Stimulated activated CD8-positive, alpha-beta memory T cell treated with anti-CD3 and anti-CD28 coated beads, Interleukin-15, amount 100 ng/mL, for 48 hours (primary cell): Measurements from ENCODE around the gene PNKD.
A peak's percentile ranks its signal among the peaks of the same experiment; 100 is the strongest.
"Not testable (repeated sequence)": the region's sequence is repeated elsewhere in the genome, so short reads cannot be mapped to it uniquely, and the experiment has no call there.

ENCODE experiments used
- DNase-seq, 2 donors: peaks; one replicate each; pipeline ENCODE4 v3.0.0-alpha.2; 2020; ENCODE audit warnings: low read depth in 2 of 2

PNKD gene

GRCh38 chr2:218292048-218293014 lies 22.0 kb downstream of the PNKD start, which contains the start of gene TMBIM1:
Gene TMBIM1 (minus strand): TSS chr2:218292503. CDS start chr2:218282141, 10,362 bp downstream.
- DNase-seq = peak; percentile 70 to 74

- no peak for DNase-seq
These were observed 23.6 kb downstream of the PNKD start for GRCh38 chr2:218293715-218294429.

GRCh38 chr2:218294430-218295022 lies 24.2 kb downstream of the PNKD start:
- no peak for DNase-seq

GRCh38 chr2:218295029-218295428 lies 24.7 kb downstream of the PNKD start:
- DNase-seq = no peak

GRCh38 chr2:218296200-218296599 lies 25.9 kb downstream of the PNKD start:
- no peak for DNase-seq

- no peak for DNase-seq
These were observed 26.5 kb downstream of the PNKD start for GRCh38 chr2:218296847-218297246.

- no peak for DNase-seq
These were observed 28.1 kb downstream of the PNKD start for GRCh38 chr2:218298314-218298875.

- no peak for DNase-seq
These were observed 29.8 kb downstream of the PNKD start for GRCh38 chr2:218300141-218300540.

- DNase-seq = peak; percentile 70 to 73
These were observed 31.0 kb downstream of the PNKD start for GRCh38 chr2:218301176-218301819.

GRCh38 chr2:218305383-218305782 lies 35.1 kb downstream of the PNKD start:
- DNase-seq = no peak

GRCh38 chr2:218306184-218306920 lies 36.0 kb downstream of the PNKD start:
- no peak for DNase-seq

- DNase-seq = no peak
These were observed 37.2 kb downstream of the PNKD start for GRCh38 chr2:218307415-218308090.

GRCh38 chr2:218310853-218311540 lies 40.7 kb downstream of the PNKD start:
- DNase-seq = no peak

- not testable (repeated sequence) for DNase-seq
These were observed 41.4 kb downstream of the PNKD start for GRCh38 chr2:218311541-218312266.

GRCh38 chr2:218312267-218312756 lies 42.0 kb downstream of the PNKD start:
- DNase-seq = no peak

- no peak for DNase-seq
These were observed 43.0 kb downstream of the PNKD start for GRCh38 chr2:218313356-218313755.

- not testable (repeated sequence) for DNase-seq
These were observed 44.4 kb downstream of the PNKD start for GRCh38 chr2:218314764-218315163.

GRCh38 chr2:218315397-218315796 lies 45.1 kb downstream of the PNKD start:
- no peak for DNase-seq

GRCh38 chr2:218317303-218317630 lies 46.9 kb downstream of the PNKD start:
- DNase-seq = no peak
